GM19328 (cell line): Measurements from ENCODE around the gene CDC42EP3.

ENCODE experiments used
- ATAC-seq: cut with Tn5 transposase; IDR thresholded peaks from one replicate; pipeline ENCODE4 v1.9.1; 2021; ENCODE audit warnings: mild to moderate bottlenecking, moderate library complexity; ENCODE audit not compliant: unreplicated experiment

Gene CDC42EP3

GRCh38 chr2:37637190-37637860, 34.1 kb downstream of the CDC42EP3 start:
- ATAC-seq, result no peak

GRCh38 chr2:37636381-37637066, 34.9 kb downstream of the CDC42EP3 start:
- ATAC-seq, result no peak

DNA sequence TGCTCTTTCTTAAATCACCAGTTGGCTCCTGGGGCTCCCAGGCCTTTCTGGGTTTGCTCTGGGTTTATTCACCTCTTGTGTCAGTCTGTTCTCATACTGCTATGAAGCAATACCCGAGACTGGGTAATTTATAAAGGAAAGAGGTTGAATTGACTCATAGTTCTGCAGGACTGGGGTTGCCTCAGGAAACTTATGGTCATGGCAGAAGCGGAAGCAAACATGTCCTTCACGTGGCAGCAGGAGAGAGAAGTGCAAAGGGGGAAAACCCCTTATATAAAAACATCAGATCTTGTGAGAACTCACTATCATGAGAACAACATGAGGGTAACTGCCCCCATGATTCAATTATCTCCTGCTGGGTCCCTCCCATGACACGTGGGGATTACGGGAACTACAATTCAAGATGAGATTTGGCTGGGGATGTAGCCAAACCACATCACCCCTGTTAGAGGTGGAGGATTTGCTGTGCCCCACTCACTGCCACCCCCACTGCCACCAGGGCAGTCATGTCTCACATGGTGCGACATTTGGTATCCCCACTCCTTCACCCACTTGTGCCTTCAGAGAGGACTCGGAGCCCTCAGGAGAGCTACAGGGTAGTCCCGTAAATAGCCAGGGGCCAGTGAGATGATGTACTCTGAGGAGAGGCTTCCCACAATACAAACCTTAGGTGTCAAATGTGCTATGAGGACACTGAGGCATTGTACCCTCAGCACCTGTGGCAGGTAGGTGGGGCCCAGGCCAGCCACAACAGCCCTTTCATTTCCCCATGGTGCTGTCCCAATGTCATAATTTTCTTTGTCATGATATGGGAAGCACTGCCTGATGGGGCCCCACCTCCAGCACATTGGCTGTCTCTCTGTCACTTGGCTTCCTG, 35.7 kb downstream of the CDC42EP3 start:
- peak; percentile 61 for ATAC-seq

DNA sequence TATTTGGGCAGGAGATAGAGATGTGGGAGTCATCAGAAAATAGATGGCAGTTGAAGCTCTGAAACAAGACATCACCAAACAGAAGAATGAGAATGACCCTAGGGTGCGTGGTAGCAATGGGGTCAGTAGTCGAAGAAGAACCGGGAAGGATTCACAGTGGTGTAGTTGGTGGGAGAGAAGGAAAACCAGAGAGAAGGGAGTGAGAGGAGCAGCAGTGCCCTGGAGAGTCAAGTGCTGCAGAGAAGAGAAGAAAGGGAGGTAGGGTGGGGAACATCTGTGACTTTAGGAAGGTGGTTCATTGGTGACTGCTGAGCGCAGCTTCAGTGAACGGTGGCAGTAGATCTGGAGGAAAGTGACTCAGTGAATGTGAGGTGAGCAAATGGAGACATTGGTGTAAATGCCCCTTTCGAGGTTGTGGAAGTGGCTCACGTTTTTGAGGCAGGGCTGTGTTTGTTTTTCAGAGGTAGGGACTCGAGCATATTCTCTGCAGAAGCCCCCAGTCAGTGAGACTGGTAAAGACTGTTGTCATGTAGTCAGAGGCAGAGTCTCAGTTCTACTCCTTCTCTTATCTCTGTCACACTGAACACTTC, 36.4 kb downstream of the CDC42EP3 start:
- ATAC-seq, result no peak

- no peak for ATAC-seq
Measured at GRCh38 chr2:37633845-37634244, 37.6 kb downstream of the CDC42EP3 start.

DNA sequence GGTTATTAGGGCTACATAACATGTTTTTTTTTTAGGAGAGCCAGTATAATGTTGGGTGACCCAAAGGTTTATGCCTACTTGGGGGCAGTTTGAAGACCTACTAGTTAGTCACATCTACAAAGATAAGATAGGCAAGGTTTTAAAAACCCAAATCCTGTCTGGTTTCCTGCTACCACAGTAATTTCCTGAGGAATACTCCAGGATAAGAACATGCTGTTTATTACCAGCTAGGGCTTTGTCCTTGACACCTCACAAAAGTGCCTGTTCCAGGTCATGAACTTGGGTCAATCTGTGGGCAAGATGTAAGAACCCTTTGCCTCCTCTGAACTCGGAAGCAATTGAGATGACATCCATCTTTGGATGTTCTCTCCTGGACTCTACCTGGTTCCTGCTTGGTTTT, 38.2 kb downstream of the CDC42EP3 start:
- no peak for ATAC-seq

DNA sequence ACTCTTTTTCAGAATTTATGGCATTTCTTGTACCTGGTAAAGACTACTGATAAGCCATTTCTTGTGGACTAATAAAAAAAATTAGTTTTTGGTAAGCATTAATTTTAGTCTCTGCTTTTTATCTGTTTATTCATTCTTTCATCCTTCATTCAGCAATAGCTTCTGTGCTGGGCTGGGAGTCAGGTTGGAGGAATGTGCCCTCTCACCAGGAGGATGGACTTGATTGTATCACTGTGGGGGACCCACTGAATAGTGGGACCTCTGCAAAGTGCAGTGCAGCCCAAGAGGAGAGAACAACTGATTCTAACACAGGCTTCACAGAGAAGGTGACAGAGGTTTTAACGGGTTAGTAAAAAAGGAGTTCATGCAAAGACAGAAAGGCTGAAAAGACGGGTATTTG, 39.1 kb downstream of the CDC42EP3 start:
- no peak for ATAC-seq

- no peak for ATAC-seq
Measured at GRCh38 chr2:37631698-37632097, 39.7 kb downstream of the CDC42EP3 start.

DNA sequence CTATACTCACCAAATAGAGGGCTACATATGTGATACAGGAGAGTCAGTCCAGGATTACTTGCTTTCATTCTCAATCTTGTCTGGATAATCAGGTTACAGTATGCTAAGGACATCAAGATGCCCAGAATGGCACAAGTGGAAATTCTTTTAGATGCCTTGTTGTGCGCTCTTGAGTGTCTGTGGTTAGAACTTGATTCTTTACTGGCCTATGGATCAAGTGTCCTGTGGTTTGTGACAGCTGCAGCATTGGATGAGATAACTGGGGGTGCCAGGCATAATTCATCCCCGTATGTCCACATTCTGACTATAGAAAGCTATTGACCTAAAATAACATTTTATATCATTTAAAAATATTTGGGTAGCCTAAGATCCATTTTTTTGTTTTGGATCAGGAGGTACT, 40.1 kb downstream of the CDC42EP3 start:
- no peak for ATAC-seq

- no peak for ATAC-seq
Measured at GRCh38 chr2:37630776-37631175, 40.7 kb downstream of the CDC42EP3 start.

- no peak for ATAC-seq
Measured at GRCh38 chr2:37630301-37630700, 41.1 kb downstream of the CDC42EP3 start.

DNA sequence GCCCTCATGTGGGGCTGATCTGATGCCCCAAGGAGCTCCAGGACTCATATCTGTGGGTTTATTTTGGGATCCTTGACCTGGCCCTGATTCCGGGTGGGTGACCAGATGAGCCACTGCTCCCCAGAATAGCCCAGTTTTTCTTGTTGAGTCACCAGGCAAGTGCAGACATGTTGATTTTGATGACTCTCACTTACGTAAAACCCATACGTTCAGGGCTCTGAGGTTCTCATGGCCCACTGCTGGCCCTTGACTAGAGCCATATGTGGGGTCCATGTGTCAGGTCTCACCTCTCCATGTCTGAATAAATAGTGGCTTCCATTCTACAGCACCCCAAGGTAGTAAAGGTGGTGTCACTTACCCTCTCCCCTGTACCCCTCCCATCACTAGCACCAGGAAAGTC, 41.9 kb downstream of the CDC42EP3 start:
- ATAC-seq, result no peak

- no peak for ATAC-seq
Measured at GRCh38 chr2:37627710-37628109, 43.7 kb downstream of the CDC42EP3 start.

GRCh38 chr2:37625796-37626571, 45.5 kb downstream of the CDC42EP3 start:
- no peak for ATAC-seq

DNA sequence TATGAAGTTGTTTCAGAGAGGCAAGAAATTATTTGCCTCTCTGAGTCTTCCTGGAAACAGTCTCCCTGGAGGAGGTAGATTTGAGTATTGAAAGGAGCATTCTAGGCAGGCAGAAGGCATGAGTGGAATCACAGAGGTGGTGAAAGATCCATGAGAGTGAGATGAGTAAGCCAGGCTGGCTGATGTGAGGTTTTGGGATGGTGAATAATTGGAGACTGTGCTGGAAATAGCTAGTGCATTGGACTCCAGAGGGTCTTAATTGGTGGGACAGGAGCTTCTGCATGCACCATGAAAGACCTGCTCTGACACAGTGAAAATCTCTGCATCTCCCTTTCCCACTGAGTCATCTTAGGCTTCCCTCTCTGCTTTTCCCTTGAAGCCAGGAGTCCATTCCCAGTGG, 46.3 kb downstream of the CDC42EP3 start:
- no peak for ATAC-seq

GRCh38 chr2:37623971-37624900, 47.2 kb downstream of the CDC42EP3 start:
- peak; percentile 62 for ATAC-seq

DNA sequence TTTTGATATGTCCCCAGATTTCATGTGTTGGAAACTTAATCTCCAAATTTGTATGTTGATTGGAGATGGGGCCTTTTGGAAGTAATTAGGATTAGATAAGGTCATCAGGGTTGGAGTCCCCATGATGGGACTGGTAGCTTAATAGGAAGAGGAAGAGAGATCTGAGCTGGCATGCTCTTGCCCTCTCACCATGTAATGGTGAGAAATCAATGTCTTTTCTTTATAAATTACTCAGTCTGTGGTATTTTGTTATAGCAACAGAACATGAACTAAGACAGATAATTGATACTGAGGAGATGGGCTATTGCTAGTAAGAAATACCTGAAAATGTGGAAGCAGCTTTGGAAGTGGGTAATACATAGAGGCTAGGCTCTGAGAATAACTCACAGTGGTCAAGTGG, 48.0 kb downstream of the CDC42EP3 start:
- no peak for ATAC-seq

- ATAC-seq, result no peak
Measured at GRCh38 chr2:37622450-37623100, 48.9 kb downstream of the CDC42EP3 start.

DNA sequence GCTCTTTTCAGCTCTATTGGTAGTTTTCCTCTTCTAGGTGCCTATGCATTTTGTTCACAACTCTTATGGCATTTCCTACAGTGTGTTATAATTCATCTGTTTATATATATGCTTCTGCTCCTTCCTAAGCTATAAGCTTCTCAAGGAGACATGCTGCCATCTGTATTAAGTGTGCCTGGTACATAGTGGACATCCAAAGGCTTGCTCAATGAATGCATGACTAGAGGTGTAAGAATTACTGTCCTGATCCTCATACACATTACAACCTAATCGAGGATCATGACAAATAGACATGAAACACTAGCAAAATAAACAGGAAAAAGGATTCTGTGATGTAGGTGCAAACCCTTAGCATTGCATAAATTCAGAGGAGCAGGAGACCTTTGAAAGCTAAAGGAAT, 50.2 kb downstream of the CDC42EP3 start:
- no peak for ATAC-seq
